Gastrocnemius medialis (tissue), 4 donors: ENCODE results near the gene SUN1.

Source experiments
- CTCF ChIP-seq, 5 experiments: fragments of 450-650 bp in 3 of 5; fragments of 200-600 bp in 2 of 5; sonication (generic) in 2 of 5; IDR thresholded peaks in 4 of 5; conservative IDR thresholded peaks in 1 of 5; 1 replicate in 4 of 5; 2 replicates in 1 of 5; pipeline ENCODE4 v1.5.1; 2016 to 2019; ENCODE audit warnings: antibody characterized with exemption in 5 of 5, mild to moderate bottlenecking in 3 of 5, moderate library complexity in 3 of 5
- POLR2A ChIP-seq, 2 donors: fragments of 450-650 bp; IDR thresholded peaks; one replicate each; pipeline ENCODE4 v1.6.1; 2017; ENCODE audit warnings: antibody characterized with exemption in 2 of 2, mild to moderate bottlenecking in 2 of 2, moderate library complexity in 2 of 2

- TF ChIP-seq CTCF (IDR thresholded peaks at IDR 0.05 in 4 of 5, conservative IDR thresholded peaks at IDR 0.05 in 1 of 5) (no peak), POLR2A (IDR thresholded peaks at IDR 0.05) (no peak)
Observed at GRCh38 chr7:874031-874749, 41.9 kb downstream of the SUN1 start.
